GM03348 (cell line): ENCODE results near the gene TMEM86B.
A peak's percentile ranks its signal among the peaks of the same experiment; 100 is the strongest.

Experiments used
- DNase-seq: peaks from one replicate; pipeline ENCODE4 v3.0.0; 2012; ENCODE audit warnings: low spot score

The TMEM86B gene

GRCh38 chr19:55228403-55229031, at the start of gene TMEM86B:
Gene TMEM86B (minus strand): TSS chr19:55228763. CDS start chr19:55228741, 22 bp downstream.
- DNase-seq: no peak

- no peak for DNase-seq
Measured at GRCh38 chr19:55277494-55277893, 48.9 kb upstream of the TMEM86B start.

- no peak for DNase-seq
Measured at GRCh38 chr19:55276720-55277430, 48.3 kb upstream of the TMEM86B start.

GRCh38 chr19:55275851-55276719, 47.5 kb upstream of the TMEM86B start:
- no peak for DNase-seq

- DNase-seq: no peak
Measured at GRCh38 chr19:55273978-55274707, 45.6 kb upstream of the TMEM86B start.

GRCh38 chr19:55272142-55272541, 43.6 kb upstream of the TMEM86B start:
- DNase-seq: no peak

GRCh38 chr19:55270172-55270942, 41.8 kb upstream of the TMEM86B start:
- no peak for DNase-seq

- DNase-seq: no peak
Measured at GRCh38 chr19:55269299-55269698, 40.7 kb upstream of the TMEM86B start.

GRCh38 chr19:55266840-55267239, 38.3 kb upstream of the TMEM86B start:
- no peak for DNase-seq

- no peak for DNase-seq
Measured at GRCh38 chr19:55266404-55266803, 37.8 kb upstream of the TMEM86B start.

- no peak for DNase-seq
Measured at GRCh38 chr19:55265723-55266386, 37.3 kb upstream of the TMEM86B start.

GRCh38 chr19:55265173-55265572, 36.6 kb upstream of the TMEM86B start:
- DNase-seq: no peak

- no peak for DNase-seq
Measured at GRCh38 chr19:55264531-55264930, 36.0 kb upstream of the TMEM86B start.

GRCh38 chr19:55262359-55262758, 33.8 kb upstream of the TMEM86B start:
- no peak for DNase-seq

GRCh38 chr19:55261671-55262126, 33.1 kb upstream of the TMEM86B start:
- no peak for DNase-seq

- no peak for DNase-seq
Measured at GRCh38 chr19:55259540-55260210, 31.1 kb upstream of the TMEM86B start.

- DNase-seq: peak; percentile 100
Measured at GRCh38 chr19:55258828-55259539, 30.4 kb upstream of the TMEM86B start, which contains the start of gene PPP6R1. Gene PPP6R1 (minus strand): TSS chr19:55259017. CDS start chr19:55247103, 11,914 bp downstream.

GRCh38 chr19:55258476-55258827, 29.9 kb upstream of the TMEM86B start:
- DNase-seq: peak; percentile 80
